ENCODE data around the gene TRIM44.

GRCh38 chr11:35785287-35786167, 123.0 kb downstream of the TRIM44 start:
- TF ChIP-seq CTCF (IDR thresholded peaks at IDR 0.05) (no peak), ZFX (IDR thresholded peaks at IDR 0.05; ENCODE audit: borderline replicate concordance) (no peak)
